HG02981 (cell line): ENCODE data around the gene PDIA4.
"Not testable (repeated sequence)": the region's sequence is repeated elsewhere in the genome, so short reads cannot be mapped to it uniquely, and the experiment has no call there.

Experiments
- ATAC-seq: cut with Tn5 transposase; IDR thresholded peaks from one replicate; pipeline ENCODE4 v1.9.1; 2021; ENCODE audit warnings: mild to moderate bottlenecking, moderate library complexity; ENCODE audit not compliant: unreplicated experiment

Gene PDIA4

DNA sequence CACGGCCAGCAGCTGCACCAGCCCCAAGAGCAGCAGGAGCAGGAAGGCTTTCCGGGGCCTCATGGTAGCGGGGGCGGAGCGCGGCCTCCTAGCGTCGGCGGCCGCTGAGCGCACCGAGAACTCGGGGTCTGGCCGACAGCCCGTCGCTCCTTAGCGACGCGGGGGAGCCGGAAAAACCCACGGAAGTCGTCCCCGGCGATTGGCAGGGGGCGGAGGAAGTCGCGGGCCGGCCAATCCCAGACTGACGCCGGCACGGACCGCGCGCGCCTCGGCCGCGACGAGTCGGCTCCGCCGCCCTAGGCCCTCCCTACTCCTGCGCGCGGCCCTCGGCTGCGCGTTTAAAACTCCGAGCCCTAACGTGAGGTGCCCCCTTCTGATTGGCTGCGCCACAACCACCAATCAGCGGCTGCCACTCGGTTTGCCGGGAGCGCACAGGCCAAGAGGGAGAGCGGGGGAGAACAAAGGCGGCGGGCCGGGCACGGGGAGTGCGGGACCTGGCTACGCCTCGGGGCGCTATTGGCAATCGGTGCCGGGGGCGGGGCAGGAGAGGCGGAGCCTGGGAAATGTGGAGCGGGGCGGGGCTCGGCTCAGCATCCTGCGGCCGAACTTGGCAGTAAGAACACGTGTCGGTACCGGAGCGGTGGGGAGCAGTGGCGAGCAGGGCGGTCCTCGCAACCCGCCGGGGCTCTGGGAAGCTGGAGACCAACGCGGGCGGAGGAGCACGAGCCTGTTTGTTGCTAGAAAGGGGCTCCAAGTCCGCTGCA is at the start of gene PDIA4:
Gene PDIA4, minus strand, starts transcription at position 160 of the 764 bp plus-strand sequence. Its CDS starts 97 bp downstream, at position 63.
- ATAC-seq = peak; percentile 90

GRCh38 chr7:149077594-149077993 is 49.3 kb upstream of the PDIA4 start:
- ATAC-seq = no peak

- no peak for ATAC-seq
Measured at GRCh38 chr7:149075286-149075685, 47.0 kb upstream of the PDIA4 start.

DNA sequence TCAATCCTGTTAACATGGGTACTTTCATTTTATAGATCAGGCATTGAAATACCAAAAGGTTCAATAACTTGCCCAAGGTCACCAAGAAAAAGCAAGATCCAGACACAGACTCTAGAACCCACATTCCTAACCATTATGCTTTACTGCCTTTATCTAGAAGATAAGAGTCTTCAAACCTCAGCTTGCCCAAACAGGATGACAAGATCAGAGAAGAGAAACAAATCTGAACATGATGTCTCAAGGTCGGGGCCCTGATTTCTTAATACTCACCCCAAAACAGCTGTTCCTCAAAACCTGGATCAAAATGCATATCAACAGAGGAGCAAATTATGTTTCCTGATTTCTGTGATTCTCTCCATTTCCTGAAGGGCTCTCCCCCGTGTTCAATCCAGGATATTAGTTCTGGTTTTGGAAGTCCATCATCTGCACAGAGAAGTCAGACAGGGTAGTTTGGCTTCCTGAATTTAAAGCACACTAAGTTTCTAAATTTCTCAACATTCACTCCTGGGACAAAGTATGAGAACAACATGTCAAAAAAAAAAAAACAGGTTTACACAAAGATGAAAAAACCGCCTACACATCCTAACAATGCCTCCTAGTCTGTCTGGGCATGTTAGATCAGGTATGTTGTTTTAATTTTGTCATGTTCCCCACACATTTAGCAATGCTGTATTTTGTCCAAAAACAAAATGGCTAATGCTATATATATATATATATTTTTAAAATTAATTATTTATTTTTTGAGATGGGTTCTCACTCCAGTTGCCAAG is 46.0 kb upstream of the PDIA4 start:
- ATAC-seq = no peak

DNA sequence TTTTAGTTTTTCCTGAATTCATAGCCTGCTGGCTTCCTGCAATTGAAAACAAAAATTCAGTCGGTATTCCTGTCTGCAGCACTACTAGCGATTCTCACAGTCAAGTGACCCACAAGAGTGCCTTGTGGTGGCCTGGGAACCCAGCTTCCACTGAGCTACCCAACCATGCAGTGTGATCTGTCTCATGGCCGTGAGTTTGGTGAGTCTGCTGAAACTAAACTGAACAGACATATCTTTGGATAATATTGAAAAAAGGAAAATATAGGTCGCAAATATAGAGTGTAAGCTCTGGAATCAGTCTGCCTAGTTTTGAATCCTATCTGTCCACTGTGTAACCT is 44.1 kb upstream of the PDIA4 start:
- ATAC-seq = no peak

GRCh38 chr7:149071641-149072437 is 43.5 kb upstream of the PDIA4 start:
- no peak for ATAC-seq

- no peak for ATAC-seq
Measured at GRCh38 chr7:149071182-149071635, 42.9 kb upstream of the PDIA4 start.

- ATAC-seq = no peak
Measured at GRCh38 chr7:149070372-149071125, 42.2 kb upstream of the PDIA4 start.

DNA sequence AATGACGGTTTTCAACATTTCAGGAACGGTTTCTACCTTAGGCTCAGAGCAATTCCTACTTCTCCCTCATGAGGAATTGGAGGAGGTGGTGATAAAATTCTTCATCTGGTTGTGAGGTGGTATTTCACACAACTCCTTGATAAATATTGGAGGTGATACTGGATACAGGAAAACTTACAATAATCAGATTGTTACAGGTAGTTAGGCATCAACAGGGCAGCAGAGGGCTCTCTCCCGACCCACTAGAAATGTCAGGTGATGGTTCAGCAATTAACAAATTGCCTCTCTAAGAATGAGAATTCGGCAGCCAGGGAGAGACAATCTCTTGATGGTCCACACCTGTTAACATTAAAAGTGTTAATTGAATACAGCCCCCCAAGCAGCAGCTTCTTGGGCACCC is 39.6 kb upstream of the PDIA4 start:
- no peak for ATAC-seq

- no peak for ATAC-seq
Measured at GRCh38 chr7:149063476-149063875, 35.2 kb upstream of the PDIA4 start.

DNA sequence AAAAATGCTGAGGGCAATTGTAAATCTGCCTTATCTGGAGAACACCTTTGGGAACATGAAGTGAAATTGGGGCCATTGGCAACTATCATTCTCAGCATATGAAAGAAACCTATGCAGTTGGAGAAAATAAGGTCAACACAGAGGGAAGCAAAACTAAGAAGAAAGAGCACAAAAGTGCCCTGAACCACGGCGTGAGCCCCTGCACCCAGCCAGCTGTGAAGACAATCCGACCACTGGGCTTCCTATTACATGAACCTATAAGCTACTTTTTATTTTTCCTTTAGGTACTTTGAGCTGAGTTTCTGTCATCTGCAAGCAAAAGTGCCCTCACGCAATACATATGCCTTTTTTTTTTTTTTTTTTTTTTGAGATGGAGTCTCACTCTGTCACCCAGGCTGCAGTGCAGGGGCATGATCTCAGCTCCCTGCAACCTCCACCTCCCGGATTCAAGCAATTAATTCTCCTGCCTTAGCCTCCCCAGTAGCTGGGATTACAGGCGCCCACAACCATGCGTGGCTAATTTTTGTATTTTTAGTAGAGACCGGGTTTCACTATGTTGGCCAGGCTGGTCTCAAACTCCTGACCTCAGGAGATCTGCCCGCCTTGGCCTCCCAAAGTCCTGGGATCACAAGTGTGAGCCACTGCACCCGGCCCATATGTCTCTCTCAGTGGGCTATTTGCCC is 34.1 kb upstream of the PDIA4 start:
- ATAC-seq = not testable (repeated sequence)

- no peak for ATAC-seq
Measured at GRCh38 chr7:149060156-149060555, 31.9 kb upstream of the PDIA4 start.

DNA sequence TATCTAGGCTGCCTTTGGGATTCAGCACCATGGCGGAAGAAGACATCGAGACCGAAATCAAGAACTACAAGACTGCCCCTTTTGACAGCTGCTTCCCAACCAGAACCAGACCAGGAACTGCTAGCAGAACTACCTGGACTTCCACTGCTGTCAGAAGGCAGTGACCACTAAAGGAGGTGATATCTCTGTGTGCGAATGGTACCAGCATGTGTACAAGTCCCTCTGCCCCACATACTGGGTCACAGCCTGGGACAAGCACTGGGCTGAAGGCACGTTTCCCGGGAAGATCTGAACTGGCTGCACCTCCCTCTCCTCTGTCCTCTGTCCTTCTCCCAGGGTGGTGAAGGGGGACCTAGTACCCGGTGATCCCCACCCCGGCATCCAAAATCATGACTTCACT is 25.6 kb upstream of the PDIA4 start:
- ATAC-seq = no peak

DNA sequence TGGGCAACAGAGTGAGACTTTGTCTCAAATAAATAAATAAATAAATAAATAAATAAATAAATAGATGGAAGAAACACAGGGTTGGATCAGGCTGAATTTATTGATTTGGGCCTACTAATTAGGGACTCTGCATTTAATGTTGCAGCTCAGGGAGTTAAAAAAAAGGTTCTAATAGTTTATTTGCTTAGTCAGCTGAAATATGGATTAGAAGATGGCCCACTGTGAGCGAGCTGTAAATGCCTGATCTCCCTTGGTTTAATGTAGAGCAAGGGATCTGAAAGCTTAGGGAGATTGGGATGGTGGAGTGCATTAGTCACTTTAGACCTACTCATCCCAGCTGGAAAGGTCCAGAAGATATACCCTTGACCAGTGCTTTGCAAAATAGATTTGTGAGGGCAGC is 25.1 kb upstream of the PDIA4 start:
- ATAC-seq = no peak

GRCh38 chr7:149050941-149051340 is 22.6 kb upstream of the PDIA4 start:
- no peak for ATAC-seq

GRCh38 chr7:149048805-149049204 is 20.5 kb upstream of the PDIA4 start:
- no peak for ATAC-seq

DNA sequence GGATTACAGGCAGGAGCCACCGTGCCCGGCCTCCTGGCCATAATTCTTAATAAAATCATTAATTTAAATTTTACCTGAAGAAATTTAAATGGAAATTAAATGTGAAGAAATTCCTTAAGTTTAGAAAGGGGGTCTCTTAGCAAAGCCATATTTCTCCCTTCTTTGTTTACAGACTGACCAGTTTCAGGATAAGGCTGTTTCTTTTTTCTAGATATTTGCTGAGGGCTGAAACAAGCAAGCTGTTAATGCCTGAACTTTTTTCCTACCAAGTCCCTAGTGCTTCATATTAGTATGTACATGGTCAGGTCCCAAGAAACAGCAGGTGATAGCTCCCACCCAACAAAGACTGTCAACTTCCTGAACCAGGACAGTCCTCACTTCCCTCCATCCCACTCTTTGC is 18.1 kb upstream of the PDIA4 start:
- ATAC-seq = no peak

DNA sequence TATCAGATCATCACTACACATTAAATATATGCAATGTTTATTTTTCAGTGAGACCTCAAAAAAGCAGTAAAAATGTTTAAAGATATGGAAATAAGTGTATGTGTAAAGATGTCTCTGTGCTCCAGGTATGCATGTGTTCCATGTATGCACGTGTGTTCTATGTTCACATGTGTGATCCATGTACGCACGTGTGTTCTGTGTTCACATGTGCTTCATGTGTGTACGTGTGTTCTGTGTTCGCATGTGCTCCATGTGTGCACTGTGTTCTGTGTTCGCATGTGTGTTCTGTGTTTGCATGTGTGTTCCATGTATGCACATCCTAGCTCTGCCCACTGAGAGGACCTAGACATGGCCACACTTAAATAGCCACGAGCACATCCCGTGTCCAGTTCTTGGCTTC is 15.6 kb upstream of the PDIA4 start:
- ATAC-seq = no peak

GRCh38 chr7:149041350-149041749 is 13.0 kb upstream of the PDIA4 start:
- ATAC-seq = no peak

DNA sequence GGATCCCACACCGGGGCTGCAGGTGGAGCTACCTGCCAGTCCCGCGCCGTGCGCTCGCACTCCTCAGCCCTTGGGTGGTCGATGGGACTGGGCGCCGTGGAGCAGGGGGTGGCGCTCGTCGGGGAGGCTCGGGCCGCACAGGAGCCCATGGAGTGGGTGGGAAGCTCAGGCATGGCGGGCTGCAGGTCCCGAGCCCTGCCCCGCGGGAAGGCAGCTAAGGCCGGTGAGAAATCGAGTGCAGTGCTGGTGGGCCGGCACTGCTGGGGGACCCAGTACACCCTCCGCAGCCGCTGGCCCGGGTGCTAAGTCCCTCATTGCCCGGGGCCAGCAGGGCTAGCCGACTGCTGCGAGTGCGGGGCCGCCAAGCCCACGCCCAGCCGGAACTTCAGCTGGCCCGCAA is 10.3 kb upstream of the PDIA4 start:
- ATAC-seq = not testable (repeated sequence)
